Kidney epithelial cell (primary cell): ENCODE results near the gene SLC6A11. TPM values are rescaled to one million over a fixed set of nuclear protein-coding genes. Genes with fewer than 3 reads are reported as not detected.

Experiments
- DNase-seq: peaks from one replicate; pipeline ENCODE4 v3.0.0-alpha.2; 2010; ENCODE audit warnings: low read depth
- H3K27me3 ChIP-seq: 2 replicates; pipeline ENCODE4 v1.6.0; 2011; ENCODE audit warnings: low read length; ENCODE audit not compliant: control insufficient read depth, insufficient read depth
- H3K36me3 ChIP-seq: 2 replicates; pipeline ENCODE4 v1.5.1; 2011; ENCODE audit warnings: low read length; ENCODE audit not compliant: control insufficient read depth, insufficient read depth
- H3K4me3 ChIP-seq: 2 replicates; pipeline ENCODE4 v1.5.1; 2011; ENCODE audit warnings: low read depth, mild to moderate bottlenecking, control low read depth, low read length
- total RNA-seq: library from RNA; depleted of rRNA; stranded (reverse); fragments of >200 nt; gene quantifications from 2 replicates; pipeline ENCODE4 v1.2.3, GENCODE V29; 2015
- TF ChIP-seq, protein P1 (sequence below): IDR thresholded peaks from 2 replicates; pipeline ENCODE4 v1.5.1; 2011; ENCODE audit warnings: mild to moderate bottlenecking, moderate library complexity, low read length, control low read depth, inconsistent platforms; ENCODE audit not compliant: insufficient read depth, poor library complexity, severe bottlenecking

Gene SLC6A11
- total RNA-seq, 1 donor from 2014 or later: 0.04 TPM

GRCh38 chr3:10810376-10810775 lies 5.7 kb upstream of the SLC6A11 start:
- no peak for DNase-seq
- TF ChIP-seq, protein P1, sequence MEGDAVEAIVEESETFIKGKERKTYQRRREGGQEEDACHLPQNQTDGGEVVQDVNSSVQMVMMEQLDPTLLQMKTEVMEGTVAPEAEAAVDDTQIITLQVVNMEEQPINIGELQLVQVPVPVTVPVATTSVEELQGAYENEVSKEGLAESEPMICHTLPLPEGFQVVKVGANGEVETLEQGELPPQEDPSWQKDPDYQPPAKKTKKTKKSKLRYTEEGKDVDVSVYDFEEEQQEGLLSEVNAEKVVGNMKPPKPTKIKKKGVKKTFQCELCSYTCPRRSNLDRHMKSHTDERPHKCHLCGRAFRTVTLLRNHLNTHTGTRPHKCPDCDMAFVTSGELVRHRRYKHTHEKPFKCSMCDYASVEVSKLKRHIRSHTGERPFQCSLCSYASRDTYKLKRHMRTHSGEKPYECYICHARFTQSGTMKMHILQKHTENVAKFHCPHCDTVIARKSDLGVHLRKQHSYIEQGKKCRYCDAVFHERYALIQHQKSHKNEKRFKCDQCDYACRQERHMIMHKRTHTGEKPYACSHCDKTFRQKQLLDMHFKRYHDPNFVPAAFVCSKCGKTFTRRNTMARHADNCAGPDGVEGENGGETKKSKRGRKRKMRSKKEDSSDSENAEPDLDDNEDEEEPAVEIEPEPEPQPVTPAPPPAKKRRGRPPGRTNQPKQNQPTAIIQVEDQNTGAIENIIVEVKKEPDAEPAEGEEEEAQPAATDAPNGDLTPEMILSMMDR: no peak
- Histone ChIP-seq H3K4me3 (no peak overlapping the region), H3K36me3 (no peaks in the 10 kb centered on the region), H3K27me3 (peaks cover 5% of the 10 kb centered on the region)

DNA sequence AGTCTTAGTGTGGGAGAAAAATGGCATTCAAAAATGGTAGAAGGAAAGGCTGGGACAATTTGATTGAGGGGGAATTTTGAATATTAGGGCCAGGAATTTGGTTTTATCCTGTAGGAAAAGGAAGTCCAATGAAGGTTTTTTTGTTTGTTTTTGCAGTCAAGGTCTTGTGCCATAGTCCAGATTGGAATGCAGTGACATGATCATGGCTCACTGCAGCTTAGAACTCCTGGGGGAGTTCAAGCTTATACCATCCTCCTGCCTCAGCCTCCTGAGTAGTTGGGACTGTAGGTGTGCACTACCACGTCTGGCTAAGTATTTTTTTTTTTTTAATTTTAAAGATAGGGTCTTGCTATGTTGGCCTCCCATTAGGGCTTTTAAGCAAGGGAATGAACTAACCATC lies 2.6 kb upstream of the SLC6A11 start:
- Histone ChIP-seq H3K27me3 (peaks cover 21% of the 10 kb centered on the region), H3K4me3 (no peak overlapping the region)
- DNase-seq: no peak

GRCh38 chr3:10814623-10815022 lies 1.4 kb upstream of the SLC6A11 start:
- Histone ChIP-seq H3K4me3 (no peak overlapping the region), H3K27me3 (peaks cover 21% of the 10 kb centered on the region), H3K36me3 (no peaks in the 10 kb centered on the region)
- TF ChIP-seq, protein P1: no peak
- no peak for DNase-seq

More for the DNA sequence above, 2.6 kb upstream of the SLC6A11 start:
- no peaks in the 10 kb centered on the region for H3K36me3 ChIP-seq
- TF ChIP-seq, protein P1: no peak

DNA sequence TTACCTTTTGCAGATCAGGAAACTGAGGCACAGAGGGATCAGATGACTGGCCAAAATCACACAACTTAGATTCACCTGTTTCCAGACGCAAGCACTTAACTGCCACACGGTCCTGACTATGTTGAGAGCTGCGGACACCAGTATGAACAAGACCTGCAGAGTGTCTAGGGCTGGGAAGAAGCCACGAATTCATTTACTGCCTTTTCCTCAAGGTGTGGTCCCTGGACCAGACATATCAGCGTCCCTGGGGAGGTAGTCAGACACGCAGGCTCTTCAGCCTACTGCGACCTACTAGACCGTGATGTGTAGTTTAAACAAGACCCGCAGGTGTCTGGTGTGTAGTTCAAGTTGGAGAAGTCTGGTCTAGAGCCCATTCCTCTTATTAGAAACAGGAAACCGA lies 541 bp upstream of the SLC6A11 start:
- no peak overlapping the region for H3K4me3 ChIP-seq
- H3K36me3 ChIP-seq: no peaks in the 10 kb centered on the region
- H3K27me3 ChIP-seq: peaks cover 21% of the 10 kb centered on the region
- TF ChIP-seq, protein P1: no peak
- DNase-seq: no peak

GRCh38 chr3:10816863-10817253 lies 830 bp downstream of the SLC6A11 start:
- Histone ChIP-seq H3K27me3 (peaks cover 21% of the 10 kb centered on the region), H3K4me3 (no peak overlapping the region), H3K36me3 (no peaks in the 10 kb centered on the region)
- TF ChIP-seq, protein P1: no peak
- no peak for DNase-seq

DNA sequence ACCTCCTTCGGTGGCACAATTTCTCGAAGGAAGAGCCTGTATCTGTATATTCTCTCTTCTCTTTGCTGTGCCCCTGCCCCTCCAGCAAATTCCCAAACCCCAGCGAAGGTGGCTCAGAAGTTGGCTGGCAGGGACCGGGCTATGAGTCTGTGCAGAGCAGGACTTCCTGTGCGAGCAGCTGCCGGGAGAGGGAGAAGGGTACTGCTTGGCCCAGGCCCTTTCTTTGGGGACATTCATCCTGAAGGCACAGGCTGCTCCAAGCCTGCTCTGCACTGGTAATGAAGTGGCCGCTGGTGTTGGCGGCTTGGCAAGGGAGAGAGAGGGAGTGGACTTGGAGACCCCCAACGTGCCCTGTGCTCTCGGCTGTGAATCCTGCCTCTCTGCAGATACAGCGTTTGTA lies 1.5 kb downstream of the SLC6A11 start:
- peaks cover 21% of the 10 kb centered on the region for H3K27me3 ChIP-seq
- no peaks in the 10 kb centered on the region for H3K36me3 ChIP-seq
- TF ChIP-seq, protein P1: no peak
- no peak overlapping the region for H3K4me3 ChIP-seq
- no peak for DNase-seq
